Iris pigment epithelial cell (primary cell): ENCODE results near the gene TGDS.
"Not testable (repeated sequence)": the region's sequence is repeated elsewhere in the genome, so short reads cannot be mapped to it uniquely, and the experiment has no call there.

Source experiments
- DNase-seq: peaks from one replicate; pipeline ENCODE4 v3.0.0-alpha.2; 2011; ENCODE audit warnings: low read depth

TGDS gene, protein sequence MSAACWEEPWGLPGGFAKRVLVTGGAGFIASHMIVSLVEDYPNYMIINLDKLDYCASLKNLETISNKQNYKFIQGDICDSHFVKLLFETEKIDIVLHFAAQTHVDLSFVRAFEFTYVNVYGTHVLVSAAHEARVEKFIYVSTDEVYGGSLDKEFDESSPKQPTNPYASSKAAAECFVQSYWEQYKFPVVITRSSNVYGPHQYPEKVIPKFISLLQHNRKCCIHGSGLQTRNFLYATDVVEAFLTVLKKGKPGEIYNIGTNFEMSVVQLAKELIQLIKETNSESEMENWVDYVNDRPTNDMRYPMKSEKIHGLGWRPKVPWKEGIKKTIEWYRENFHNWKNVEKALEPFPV

DNA sequence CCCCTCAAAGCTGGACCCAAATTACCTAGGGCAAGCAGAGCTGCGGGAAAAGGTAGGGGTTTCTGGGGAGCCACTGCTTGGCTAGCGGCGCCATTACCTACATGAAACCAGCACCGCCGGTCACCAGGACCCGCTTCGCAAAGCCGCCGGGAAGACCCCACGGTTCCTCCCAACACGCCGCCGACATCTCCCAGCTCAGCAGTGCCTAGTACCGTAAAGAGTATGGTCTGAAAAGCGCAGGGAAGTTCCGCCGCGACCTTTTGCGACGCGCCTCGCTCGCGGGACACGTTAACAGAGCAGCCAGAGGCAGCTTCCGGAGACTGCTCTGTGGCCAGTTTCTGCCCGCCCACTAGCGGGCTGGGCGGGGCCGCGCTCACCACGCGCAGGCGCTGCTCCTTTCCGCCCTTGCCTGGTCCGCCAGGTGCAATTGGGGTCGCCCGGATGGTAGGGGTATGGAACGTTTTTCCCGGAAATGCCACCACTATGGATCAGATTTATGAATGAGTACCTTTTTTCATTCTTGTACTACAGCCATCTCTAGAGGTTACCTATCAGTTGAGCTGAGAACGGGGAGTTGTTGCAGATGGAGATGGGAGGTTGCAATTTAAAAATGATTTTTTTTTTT, at the start of gene TGDS:
TSS of gene TGDS (minus strand) at position 203 of the 625 bp plus-strand sequence. CDS start at position 187, 16 bp downstream.
- DNase-seq = peak; percentile 95

DNA sequence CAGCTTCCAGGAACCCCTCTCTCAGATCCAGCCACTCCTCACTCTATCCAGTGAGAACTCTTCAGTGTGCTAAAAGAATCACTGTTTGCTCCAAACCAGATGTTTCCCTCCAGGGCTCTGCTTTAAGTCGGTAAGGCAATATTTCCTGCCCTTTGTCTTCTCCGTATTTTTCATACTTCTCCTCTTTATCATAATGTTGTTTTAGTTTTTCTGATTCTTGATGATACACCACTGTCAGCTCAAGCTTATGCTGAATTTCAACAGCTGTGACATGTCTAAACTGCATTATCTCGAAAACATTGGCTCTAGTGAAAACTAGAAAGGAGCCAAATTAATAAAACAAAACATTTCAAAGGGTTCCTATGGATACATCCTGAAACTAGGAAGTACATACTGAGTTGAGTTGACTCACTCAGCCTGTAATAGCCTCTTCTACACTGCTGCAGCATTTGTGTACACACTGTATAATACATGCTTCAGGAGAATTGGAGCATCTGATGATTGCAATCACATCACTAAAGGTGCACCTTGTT, 45.5 kb upstream of the TGDS start:
- DNase-seq = peak; percentile 69

DNA sequence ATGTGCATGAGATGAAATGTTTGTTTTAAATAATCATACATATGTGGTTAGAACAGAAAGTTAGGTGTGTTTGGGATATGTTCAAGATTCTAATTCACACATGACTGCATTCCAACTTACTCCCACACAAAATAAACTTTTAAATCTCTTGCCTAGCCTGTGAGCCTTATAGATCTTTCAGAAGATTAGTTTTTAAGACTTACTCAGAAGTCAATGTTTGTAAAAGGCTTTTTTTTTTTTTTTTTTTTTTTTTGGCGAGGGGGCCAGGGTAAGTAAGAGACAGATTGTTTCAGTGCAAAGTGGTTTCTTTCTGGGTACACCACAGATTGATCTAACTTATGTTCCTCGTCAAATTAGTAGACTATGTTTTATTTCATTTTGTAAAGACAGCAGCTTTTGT, 44.8 kb upstream of the TGDS start:
- peak; percentile 49 for DNase-seq

DNA sequence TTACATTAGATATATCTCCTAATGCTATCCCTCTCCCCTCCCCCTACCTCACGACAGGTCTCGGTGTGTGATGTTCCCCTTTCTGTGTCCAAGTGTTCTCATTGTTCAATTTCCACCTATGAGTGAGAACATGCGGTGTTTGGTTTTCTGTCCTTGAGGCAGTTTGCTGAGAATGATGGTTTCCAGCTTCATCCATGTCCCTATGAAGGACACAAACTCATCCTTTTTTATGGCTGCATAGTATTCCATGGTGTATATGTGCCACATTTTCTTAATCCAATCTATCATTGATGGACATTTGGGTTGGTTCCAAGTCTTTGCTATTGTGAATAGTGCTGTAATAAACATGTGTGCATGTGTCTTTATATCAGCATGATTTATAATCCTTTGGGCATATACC, 41.7 kb upstream of the TGDS start:
- not testable (repeated sequence) for DNase-seq

DNA sequence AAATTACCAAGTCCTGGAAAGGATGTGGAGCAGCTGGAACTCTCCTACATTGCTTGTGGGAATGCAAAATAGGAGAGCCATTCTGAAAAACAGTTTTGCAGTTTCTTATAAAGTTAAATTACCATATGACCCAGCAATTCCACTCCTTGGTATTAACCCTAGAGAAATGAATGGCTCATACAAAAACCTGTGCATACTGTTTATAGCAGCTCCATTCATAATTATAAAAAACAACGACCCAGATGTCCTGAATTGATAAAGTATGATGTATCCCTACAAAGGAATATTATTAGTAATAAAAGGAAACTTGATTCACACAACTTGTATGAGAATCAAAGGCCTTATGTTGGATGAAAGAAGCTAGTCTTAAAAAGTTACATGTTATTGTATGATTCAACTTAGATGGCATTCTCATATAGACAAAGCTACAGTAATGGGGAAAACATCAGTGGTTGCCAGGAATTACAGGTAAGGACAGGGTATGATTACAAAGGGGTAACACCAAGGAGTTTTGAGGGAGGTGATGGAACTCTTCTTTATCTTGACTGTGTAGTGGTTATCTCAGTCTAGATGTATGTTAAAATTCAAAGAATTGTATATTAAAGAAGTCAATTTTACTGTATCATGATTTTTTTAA, 41.1 kb upstream of the TGDS start:
- DNase-seq = no peak

DNA sequence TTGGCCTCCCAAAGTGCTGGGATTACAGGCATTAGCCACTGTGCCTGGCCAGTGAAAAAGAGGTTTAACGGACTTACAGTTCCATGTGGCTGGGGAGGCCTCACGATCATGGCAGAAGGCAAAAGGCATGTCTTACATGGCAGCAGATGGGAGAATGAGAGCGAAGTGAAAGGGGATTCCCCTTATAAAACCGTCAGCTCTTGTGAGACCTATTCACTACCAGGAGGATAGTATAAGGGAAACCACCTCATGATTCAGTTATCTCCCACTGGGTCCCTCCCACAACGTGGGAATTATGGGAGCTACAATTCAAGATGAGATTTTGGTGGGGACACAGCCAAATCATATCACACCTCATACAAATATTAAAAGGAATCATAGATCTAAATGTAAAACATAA, 40.1 kb upstream of the TGDS start:
- peak; percentile 11 for DNase-seq

DNA sequence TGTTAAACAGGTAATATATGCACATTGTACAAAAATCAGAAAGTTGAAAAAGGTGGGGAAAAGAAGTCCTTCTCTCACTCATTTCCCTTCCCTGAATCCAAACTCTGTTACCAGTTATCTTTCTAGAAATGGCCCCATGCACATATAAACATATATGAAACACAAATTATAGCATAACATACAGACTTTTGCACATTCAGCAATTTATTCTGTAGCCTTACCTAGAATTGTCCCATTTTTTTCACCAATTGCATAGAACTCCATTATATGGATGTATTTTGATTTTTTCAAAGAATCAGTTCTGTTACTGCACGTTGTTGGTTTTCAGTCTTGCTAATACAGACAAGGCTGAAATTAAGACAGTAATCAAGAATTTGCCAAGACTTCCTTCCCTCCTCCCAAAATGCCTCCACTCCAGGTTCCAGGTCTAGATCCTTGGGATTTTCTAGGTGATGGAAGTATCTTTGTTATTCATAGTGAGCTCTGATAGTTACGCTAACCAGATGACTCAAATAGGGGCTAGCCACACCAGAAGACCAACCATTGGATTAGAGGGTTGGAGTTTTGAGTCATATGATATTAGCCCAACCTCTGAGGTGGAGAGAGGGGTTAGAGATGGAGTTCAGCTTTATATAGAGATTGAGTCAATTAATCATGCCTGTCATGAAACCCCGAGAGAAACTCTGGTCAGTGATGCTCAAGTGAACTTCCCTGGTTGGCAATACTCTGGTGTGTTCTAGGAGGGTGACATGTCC, 36.5 kb upstream of the TGDS start:
- DNase-seq = no peak

DNA sequence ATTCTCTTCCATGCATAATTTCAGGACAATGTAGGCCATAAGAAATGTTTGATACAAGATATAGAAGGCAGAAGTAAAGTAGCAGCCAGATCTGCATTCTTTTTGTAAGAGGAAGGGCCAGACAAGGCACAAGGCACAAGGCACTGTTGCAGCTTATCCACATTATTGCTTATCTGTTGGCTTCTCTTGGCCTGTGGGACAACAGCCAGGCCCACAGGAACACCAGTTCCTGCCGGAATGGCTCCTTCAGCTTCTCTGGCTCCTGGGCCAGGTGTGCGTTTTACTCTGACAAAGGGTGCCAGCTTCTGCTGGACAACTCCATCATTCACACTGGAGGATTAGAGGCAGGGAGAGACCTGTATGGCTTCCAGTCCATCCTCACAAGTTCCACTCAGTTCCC, 34.9 kb upstream of the TGDS start:
- no peak for DNase-seq

DNA sequence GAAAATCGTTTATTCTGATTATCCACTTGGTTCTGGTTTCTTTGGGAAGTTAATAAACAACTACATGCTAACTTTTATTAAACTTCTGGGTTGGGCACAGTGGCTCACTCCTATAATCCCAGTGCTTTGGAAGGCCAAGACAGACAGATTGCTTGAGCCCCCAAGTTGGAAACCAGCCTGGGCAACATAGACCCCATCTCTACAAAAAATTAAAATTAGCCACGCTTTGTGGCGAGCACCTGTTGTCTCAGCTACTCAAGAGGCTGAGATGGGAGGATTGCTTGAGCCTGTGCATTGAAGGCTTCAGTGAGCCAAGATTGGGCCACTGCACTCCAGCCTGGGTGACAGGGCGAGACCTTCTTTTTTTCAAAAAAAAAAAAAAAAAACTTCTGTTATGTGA, 27.4 kb upstream of the TGDS start:
- no peak for DNase-seq

DNA sequence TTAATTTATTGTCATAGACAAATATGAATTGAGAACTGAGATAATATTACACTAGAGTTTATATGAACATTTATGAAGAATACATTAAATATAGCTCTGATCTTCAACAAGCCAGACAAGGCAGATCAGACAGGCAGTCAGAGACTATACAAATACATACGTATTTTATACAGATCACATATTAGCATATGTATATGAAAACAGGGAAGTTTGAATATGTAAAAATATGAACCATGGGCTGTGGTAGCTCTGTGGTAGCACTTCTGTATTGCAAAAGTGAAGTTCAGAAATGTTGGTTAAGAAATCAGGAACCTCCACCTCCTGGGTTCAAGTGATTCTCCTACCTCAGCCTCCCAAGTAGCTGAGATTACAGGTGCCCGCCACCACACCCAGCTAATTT, 26.4 kb upstream of the TGDS start:
- DNase-seq = no peak

DNA sequence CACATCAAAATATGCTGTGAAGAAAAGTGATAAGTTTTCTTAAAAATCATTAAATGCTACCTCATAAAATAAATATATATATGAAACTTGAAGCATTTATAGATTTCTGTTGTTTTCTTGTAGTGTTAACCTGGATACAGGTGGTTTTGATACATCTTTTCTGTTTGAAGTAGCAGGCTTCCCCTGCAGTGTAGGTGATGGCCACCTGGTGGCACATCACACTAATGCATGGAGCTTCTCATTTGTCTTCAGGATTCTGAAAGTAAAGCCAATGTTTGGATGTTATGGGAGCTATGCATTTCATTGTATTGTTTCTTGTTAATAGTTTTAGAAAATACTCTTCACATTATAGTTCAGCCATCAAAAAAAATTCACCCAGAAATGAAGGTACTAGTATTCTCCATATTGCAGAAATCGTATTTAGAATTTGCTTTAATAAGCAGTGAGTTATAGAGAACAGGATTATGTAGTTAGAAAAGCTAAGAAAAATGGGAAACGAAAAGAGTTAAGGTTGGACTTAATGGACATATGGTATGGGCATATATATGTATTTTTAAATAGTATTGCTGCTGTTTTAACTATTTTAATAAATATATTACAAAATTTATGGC, 24.4 kb upstream of the TGDS start:
- DNase-seq = peak; percentile 40

DNA sequence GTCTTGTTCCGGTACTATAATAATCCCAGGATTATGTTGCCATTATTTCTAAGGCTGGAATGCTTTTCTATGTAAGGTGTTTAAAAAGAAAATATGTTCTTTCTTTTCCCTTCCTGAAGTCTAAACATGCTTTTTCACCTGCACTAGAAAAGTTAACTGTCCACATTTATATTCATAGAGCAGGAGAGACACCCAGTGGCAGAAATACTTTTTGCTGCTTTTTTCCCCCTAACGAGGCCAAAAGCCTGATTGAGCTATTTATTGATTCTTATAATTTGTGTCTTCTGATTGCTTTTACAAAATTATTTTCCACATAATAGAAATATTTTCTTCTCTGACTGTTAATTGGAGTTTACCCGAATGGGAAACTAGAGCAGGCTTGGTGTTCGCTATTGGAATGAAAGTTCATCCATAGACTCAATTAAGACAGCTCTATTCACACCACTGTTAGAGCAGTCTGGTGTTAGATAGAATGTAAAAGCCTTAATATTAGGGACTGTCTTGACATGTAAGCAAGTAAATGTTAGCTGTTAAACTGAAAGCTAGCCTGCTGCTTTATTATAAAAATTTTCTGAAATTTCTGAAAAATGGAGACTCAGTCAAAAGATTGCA, 21.5 kb upstream of the TGDS start:
- no peak for DNase-seq

DNA sequence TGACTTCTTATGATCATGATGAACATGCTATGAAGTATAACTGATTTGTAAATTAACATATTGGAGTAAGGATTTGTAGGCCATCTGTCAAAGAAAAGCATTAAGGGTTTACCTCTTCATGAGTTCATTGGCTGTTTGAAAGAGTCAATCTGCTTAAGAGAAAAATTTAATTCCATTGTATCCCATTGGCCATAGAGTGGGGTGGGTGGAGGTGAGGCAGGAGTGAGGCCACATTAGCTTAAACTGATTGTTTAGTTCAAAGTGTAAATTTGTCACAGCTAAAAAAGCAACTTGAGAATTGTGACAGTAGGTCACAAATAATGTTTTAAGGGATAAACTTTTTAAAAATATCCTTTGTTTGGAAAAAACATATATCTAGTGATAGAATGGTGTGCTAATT, 17.1 kb upstream of the TGDS start:
- DNase-seq = no peak

DNA sequence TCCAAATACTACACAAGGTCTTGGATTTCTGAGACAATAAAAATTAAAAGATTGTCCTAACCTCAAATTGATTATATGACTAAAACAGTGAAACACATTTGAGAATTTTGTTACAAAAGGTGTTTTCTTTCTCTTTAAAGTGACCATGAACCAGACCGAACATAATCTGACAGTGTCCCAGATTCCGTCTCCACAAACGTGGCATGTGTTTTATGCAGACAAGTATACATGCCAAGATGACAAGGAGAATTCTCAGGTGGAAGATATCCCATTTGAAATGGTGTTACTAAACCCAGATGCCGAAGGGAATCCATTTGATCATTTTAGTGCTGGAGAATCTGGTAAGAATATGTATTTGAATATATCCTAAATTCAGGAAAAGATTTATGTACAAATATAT, 16.1 kb upstream of the TGDS start:
- no peak for DNase-seq

DNA sequence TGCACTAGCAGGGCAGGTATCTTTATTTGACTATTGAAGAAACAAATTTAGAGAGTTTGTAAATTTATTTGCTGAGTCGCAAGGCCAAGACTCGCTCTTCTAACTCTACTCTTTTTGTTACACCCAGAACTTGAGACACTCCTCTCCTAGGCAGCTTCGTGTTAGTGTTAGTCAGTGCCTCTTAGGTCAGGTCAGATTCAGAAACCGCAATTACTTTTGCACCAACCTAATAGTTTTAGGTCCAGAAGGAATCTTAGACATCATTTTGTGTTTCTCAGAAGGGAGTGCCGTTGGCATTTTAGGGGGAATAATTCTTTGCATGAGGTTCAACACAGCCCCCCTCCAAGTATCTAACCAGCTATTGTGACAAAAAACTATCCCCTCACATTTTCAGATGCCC, 14.5 kb upstream of the TGDS start:
- DNase-seq = no peak

DNA sequence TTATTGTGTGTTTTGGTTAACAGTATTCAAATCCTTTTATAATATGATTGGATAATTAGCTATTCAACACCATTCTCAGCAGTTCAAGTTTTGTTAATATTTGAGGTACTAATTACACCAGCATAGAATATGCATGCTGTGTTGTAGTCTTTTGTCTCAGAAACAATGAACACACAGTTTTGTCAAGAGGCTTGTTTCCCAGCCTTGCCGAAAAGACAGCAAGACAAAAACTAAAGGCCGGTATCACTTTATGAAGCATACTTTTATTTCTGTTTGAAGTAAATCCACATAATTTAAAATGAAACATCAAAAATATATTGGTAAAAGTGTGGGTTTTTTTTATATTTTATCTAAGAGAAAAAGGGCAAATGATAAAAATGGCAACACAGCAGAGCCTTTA, 13.2 kb upstream of the TGDS start:
- DNase-seq = no peak

DNA sequence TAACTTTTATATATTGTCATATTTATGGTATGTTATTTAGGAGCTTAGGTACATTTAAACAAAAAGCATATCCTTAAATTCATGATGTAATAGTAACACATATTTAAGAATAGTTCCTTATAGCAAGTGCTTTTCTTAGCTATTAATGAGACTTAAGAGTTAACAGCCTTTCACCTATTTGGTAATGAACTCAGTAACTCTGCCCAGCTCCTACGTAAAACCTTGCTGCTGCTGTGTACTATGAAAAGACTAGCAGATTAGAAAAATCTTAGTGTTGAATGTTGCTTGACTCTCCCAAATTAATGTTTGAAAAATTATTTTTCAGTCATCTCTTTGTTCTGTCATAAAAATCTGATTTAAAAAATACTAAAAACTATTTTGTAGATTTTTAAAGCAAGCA, 12.6 kb upstream of the TGDS start:
- no peak for DNase-seq

DNA sequence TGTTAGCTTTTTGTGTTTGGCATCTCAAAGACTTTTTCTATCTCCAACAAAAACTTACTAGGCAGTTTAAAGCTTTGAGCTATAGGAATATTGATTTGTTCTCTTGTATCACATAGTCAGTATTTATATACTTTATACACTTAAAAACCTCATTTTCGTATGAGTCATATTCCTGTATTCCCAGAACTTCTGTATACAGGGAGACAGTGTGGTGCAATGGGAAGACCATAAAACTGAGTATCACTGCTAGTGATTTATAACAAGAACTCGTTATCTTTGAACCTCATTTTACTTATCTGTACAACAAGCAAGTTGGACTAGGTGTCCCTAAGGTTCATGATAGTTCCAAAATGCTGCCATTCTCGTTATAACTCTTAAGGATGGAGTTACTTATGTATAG, 12.0 kb upstream of the TGDS start:
- peak; percentile 58 for DNase-seq

DNA sequence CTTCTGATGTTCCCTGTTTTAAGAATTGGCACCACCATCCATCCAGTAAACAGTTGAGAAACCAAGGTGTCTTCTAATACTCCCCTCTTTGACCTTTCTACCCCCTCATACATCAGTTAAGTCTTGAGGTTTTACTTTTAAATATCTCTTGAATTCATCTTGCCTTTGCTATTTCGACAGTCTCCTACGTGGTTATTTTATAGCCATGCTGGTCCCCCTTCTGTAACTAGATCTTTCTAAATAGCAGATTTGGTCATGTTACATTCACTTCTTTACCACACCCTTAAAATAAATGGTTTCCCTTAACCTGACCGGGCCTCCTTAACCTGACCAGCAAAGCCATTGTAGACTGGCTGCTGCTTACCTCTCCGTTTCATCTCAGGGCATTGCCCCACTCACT, 11.1 kb upstream of the TGDS start:
- DNase-seq = no peak

DNA sequence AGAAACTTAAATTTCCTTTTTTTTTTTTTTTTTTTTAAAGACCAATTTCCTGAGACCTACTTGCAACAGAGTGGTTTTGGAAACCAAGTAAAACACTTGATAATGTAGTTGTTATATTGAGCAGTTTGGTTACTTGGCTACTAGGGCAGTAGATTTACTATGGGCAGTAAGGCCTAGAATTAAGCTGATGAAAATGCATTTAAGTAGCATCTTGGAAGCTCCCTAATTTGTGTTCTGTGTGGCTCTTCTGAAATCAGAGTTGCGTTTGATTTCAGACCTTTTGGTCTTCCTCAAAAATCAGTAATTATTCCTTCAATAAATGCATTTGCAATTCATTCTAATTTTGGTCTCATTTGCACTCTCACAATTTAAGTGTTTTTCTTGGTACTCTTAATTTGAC, 6.5 kb upstream of the TGDS start:
- no peak for DNase-seq
